MM.1S (cell line): ENCODE data around the gene PRMT2.

ENCODE experiments used
- DNase-seq: peaks from one replicate; pipeline ENCODE4 v3.0.0-alpha.2; 2015
- H2AFZ ChIP-seq: fragments of 300-600 bp; sonication (generic); 2 replicates; pipeline ENCODE4 v1.6.0; 2016; ENCODE audit warnings: antibody characterized with exemption, low read length
- H3F3A ChIP-seq: fragments of 300-600 bp; sonication (generic); 2 replicates; pipeline ENCODE4 v1.6.1; 2016; ENCODE audit warnings: mild to moderate bottlenecking, antibody characterized with exemption, low read length, moderate library complexity, mixed read lengths; ENCODE audit not compliant: insufficient read depth
- H3K27ac ChIP-seq: fragments of 300-600 bp; sonication (generic); 2 replicates; pipeline ENCODE4 v1.5.1; 2016; ENCODE audit warnings: mild to moderate bottlenecking, low read length
- H3K27me3 ChIP-seq: fragments of 300-600 bp; sonication (generic); replicated peaks from 2 replicates; pipeline ENCODE4 v1.6.0; 2016; ENCODE audit warnings: low read length; ENCODE audit not compliant: insufficient read depth
- H3K36me3 ChIP-seq: fragments of 300-600 bp; sonication (generic); replicated peaks from 2 replicates; pipeline ENCODE4 v1.6.1; 2016; ENCODE audit warnings: mild to moderate bottlenecking, low read length, mixed read lengths; ENCODE audit not compliant: insufficient read depth
- H3K4me1 ChIP-seq: fragments of 300-600 bp; sonication (generic); 2 replicates; pipeline ENCODE4 v1.6.1; 2016; ENCODE audit warnings: low read length, mixed read lengths
- H3K4me2 ChIP-seq: fragments of 300-600 bp; sonication (generic); 2 replicates; pipeline ENCODE4 v1.6.0; 2016; ENCODE audit warnings: low read depth, low read length
- H3K4me3 ChIP-seq: fragments of 300-600 bp; sonication (generic); 2 replicates; pipeline ENCODE4 v1.5.1; 2016; ENCODE audit warnings: low read length, mixed read lengths
- H3K79me2 ChIP-seq: fragments of 300-600 bp; sonication (generic); 2 replicates; pipeline ENCODE4 v1.6.1; 2016; ENCODE audit warnings: mixed run types, low read length, mixed read lengths
- H3K9ac ChIP-seq: fragments of 300-600 bp; sonication (generic); 2 replicates; pipeline ENCODE4 v1.6.1; 2016; ENCODE audit warnings: low read length, mixed read lengths
- H3K9me2 ChIP-seq: fragments of 300-600 bp; sonication (generic); replicated peaks from 2 replicates; pipeline ENCODE4 v1.6.1; 2016; ENCODE audit warnings: mild to moderate bottlenecking, low read length, mixed read lengths; ENCODE audit not compliant: insufficient read depth
- H3K9me3 ChIP-seq: fragments of 300-600 bp; sonication (generic); replicated peaks from 2 replicates; pipeline ENCODE4 v1.6.1; 2016; ENCODE audit warnings: mild to moderate bottlenecking, low read length, mixed read lengths; ENCODE audit not compliant: insufficient read depth
- H4K20me1 ChIP-seq: fragments of 300-600 bp; sonication (generic); 2 replicates; pipeline ENCODE4 v1.6.1; 2016; ENCODE audit warnings: mild to moderate bottlenecking, low read length, moderate library complexity, mixed read lengths; ENCODE audit not compliant: insufficient read depth
- EZH2 ChIP-seq: fragments of 300-600 bp; sonication (generic); optimal IDR thresholded peaks from 2 replicates; pipeline ENCODE3; 2017; ENCODE audit warnings: low read depth, mild to moderate bottlenecking, antibody characterized with exemption, low read length, mixed read lengths
- EZH2phosphoT487 ChIP-seq: fragments of 300-600 bp; sonication (generic); IDR thresholded peaks from 2 replicates; pipeline ENCODE4 v1.6.1; 2018; ENCODE audit warnings: antibody characterized with exemption, low read length
- TF ChIP-seq, protein P1 (sequence below): fragments of 300-600 bp; sonication (generic); IDR thresholded peaks from 2 replicates; pipeline ENCODE4 v1.5.1; 2016; ENCODE audit warnings: antibody characterized with exemption, low read length, mixed read lengths

The PRMT2 gene

GRCh38 chr21:46619846-46620245 is 15.6 kb upstream of the PRMT2 start:
- Histone ChIP-seq H3K9ac (no peak overlapping the region), H3K4me1 (no peaks in the 10 kb centered on the region), H3F3A (no peaks in the 10 kb centered on the region), H3K27ac (no peak overlapping the region), H3K79me2 (no peaks in the 10 kb centered on the region), H4K20me1 (no peaks in the 10 kb centered on the region), H3K4me2 (no peak overlapping the region), H3K9me2 (no peaks in the 10 kb centered on the region), H2AFZ (no peak overlapping the region), H3K27me3 (no peaks in the 10 kb centered on the region), H3K36me3 (no peaks in the 10 kb centered on the region), H3K9me3 (no peaks in the 10 kb centered on the region), H3K4me3 (no peak overlapping the region)
- TF ChIP-seq, protein P1, sequence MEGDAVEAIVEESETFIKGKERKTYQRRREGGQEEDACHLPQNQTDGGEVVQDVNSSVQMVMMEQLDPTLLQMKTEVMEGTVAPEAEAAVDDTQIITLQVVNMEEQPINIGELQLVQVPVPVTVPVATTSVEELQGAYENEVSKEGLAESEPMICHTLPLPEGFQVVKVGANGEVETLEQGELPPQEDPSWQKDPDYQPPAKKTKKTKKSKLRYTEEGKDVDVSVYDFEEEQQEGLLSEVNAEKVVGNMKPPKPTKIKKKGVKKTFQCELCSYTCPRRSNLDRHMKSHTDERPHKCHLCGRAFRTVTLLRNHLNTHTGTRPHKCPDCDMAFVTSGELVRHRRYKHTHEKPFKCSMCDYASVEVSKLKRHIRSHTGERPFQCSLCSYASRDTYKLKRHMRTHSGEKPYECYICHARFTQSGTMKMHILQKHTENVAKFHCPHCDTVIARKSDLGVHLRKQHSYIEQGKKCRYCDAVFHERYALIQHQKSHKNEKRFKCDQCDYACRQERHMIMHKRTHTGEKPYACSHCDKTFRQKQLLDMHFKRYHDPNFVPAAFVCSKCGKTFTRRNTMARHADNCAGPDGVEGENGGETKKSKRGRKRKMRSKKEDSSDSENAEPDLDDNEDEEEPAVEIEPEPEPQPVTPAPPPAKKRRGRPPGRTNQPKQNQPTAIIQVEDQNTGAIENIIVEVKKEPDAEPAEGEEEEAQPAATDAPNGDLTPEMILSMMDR = no peak
- TF ChIP-seq EZH2 (no peak), EZH2phosphoT487 (no peak)
- no peak for DNase-seq

GRCh38 chr21:46620846-46621245 is 14.6 kb upstream of the PRMT2 start:
- Histone ChIP-seq H3K9me2 (no peaks in the 10 kb centered on the region), H3K4me3 (no peak overlapping the region), H3K27me3 (no peaks in the 10 kb centered on the region), H3K4me2 (no peak overlapping the region), H4K20me1 (no peaks in the 10 kb centered on the region), H3F3A (no peaks in the 10 kb centered on the region), H3K4me1 (no peaks in the 10 kb centered on the region), H3K27ac (no peak overlapping the region), H3K36me3 (no peaks in the 10 kb centered on the region), H3K9me3 (no peaks in the 10 kb centered on the region), H3K9ac (no peak overlapping the region), H2AFZ (no peak overlapping the region), H3K79me2 (no peaks in the 10 kb centered on the region)
- DNase-seq = no peak
- TF ChIP-seq EZH2phosphoT487 (no peak), EZH2 (no peak)
- TF ChIP-seq, protein P1 = no peak

DNA sequence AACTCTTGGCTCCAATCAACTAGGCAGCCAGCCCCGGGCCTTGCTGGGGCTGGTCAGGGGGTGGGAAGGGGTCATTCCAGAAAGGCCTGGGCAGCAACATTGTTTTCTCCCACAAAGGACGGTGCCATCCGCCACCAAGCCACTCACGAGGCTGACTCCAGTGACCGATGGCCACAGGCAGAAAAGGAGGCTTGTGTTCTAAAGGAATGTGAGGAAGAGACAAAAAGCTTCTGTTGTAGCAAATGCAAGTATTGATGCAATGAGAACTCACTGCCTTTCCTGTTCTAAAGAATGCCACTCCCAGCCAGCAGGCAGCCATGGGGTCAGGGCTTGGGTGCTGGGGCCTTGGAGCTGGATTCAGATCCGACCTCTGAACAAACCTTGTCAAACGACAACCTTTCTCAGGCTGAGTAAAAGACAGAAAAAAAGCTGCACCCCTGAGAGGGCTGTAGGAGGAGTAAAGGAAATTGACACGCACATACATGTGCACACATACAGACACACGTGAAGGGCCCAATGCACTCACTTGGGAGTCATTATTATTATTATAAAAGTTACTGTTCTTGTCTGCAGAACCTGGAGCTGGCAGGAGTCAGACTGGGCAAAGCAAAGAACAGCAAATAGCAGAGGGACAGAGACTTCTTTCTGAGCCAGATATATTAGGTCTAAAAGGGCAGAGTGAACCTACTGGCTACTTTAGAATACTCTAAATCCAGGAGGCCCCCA is 13.9 kb upstream of the PRMT2 start:
- no peak for DNase-seq
- Histone ChIP-seq H3K9ac (no peak overlapping the region), H4K20me1 (no peaks in the 10 kb centered on the region), H3K79me2 (no peaks in the 10 kb centered on the region), H2AFZ (no peak overlapping the region), H3K4me2 (no peak overlapping the region), H3F3A (no peaks in the 10 kb centered on the region), H3K4me3 (no peak overlapping the region), H3K27ac (no peak overlapping the region), H3K9me2 (no peaks in the 10 kb centered on the region), H3K4me1 (no peaks in the 10 kb centered on the region), H3K9me3 (no peaks in the 10 kb centered on the region), H3K27me3 (no peaks in the 10 kb centered on the region; the same call in 1 of the 2 replicates), H3K36me3 (no peaks in the 10 kb centered on the region)
- TF ChIP-seq EZH2 (no peak), EZH2phosphoT487 (no peak)
- TF ChIP-seq, protein P1 = no peak
